Stomach (tissue), 9 donors: Measurements from ENCODE around the gene HS2ST1. TPM values are rescaled to one million over a fixed set of nuclear protein-coding genes. Genes with fewer than 3 reads are reported as not detected.

Source experiments
- DNase-seq, 2 donors: peaks; one replicate each; pipeline versions ENCODE4 v3.0.0 to v3.0.0-alpha.2; 2013 to 2019
- H3K27ac ChIP-seq, 5 donors: fragments of 200-600 bp in 4 of 5; sonication (generic) in 4 of 5; one replicate each; pipeline ENCODE4 v1.5.1; 2013 to 2019; ENCODE audit warnings: mild to moderate bottlenecking in 1 of 5, moderate library complexity in 1 of 5
- H3K27me3 ChIP-seq, 3 donors: fragments of 200-600 bp; sonication (generic); one replicate each; pipeline ENCODE4 v1.5.1; 2017 to 2019; ENCODE audit warnings: mixed run types in 1 of 3
- H3K36me3 ChIP-seq, 4 donors: fragments of 200-600 bp; sonication (generic); 1 replicate in 3 of 4; 2 replicates in 1 of 4; pipeline ENCODE4 v1.5.1; 2016 to 2019
- H3K4me1 ChIP-seq, 4 donors: fragments of 200-600 bp; sonication (generic); one replicate each; pipeline ENCODE4 v1.5.1; 2016 to 2019
- H3K4me3 ChIP-seq, 4 donors: fragments of 200-600 bp; sonication (generic) in 3 of 4; one replicate each; pipeline ENCODE4 v1.5.1; 2016 to 2019; ENCODE audit warnings: mild to moderate bottlenecking in 1 of 4
- H3K9me3 ChIP-seq, 4 donors: fragments of 200-600 bp; sonication (generic); one replicate each; pipeline ENCODE4 v1.5.1; 2016 to 2019
- EP300 ChIP-seq: sonication (generic); formaldehyde crosslinking; IDR thresholded peaks from one replicate; pipeline ENCODE4 v1.6.1; 2017; ENCODE audit warnings: antibody characterized with exemption
- POLR2A ChIP-seq, 4 donors: fragments of 450-650 bp; IDR thresholded peaks; one replicate each; pipeline ENCODE4 v1.6.1; 2016; ENCODE audit warnings: antibody characterized with exemption in 4 of 4, control low read depth in 2 of 4, mild to moderate bottlenecking in 1 of 4, moderate library complexity in 1 of 4
- POLR2AphosphoS5 ChIP-seq, 3 donors: sonication (generic); formaldehyde crosslinking; IDR thresholded peaks; one replicate each; pipeline ENCODE4 v1.6.1; 2016; ENCODE audit warnings: antibody characterized with exemption in 3 of 3
- WGBS, 5 donors: extraction: QIAGEN DNeasy Blood & Tissue Kit in 3 of 5; methylation state at CpG; one replicate each; pipeline versions ENCODE4 v1.1.5 to v1.1.7; 2013 to 2018; 5-methylcytosine and 5-hydroxymethylcytosine counted together
- intact Hi-C: fragments of 100-400 bp; cut with DNase I; formaldehyde crosslinking; loops from one replicate; pipeline ENCODE4 v1.15.1; 2023; ENCODE audit warnings: low total_unique reads
- polyA plus RNA-seq, 3 donors: library from polyadenylated mRNA; stranded (reverse); fragments of 200-250 nt; gene quantifications; one replicate each; pipeline ENCODE4 v1.2.3, GENCODE V29; 2013
- total RNA-seq, 5 donors: library from RNA; depleted of rRNA; stranded (reverse); fragments of >200 nt; gene quantifications; one replicate each; pipeline versions ENCODE4 v1.1.0 to v1.2.3, GENCODE V29; 2014 to 2016
- TF ChIP-seq, protein P1 (sequence below), 7 experiments: fragments of 450-650 bp in 4 of 7; fragments of 200-600 bp in 3 of 7; sonication (generic) in 3 of 7; IDR thresholded peaks; one replicate each; pipeline ENCODE4 v1.5.1; 2016 to 2019; ENCODE audit warnings: antibody characterized with exemption in 7 of 7, control low read depth in 2 of 7, mild to moderate bottlenecking in 1 of 7
- donor health status: healthy with polysubstance abuse.
- donor health status: Bipolar disorder and iron deficiency.
- donor health status: healthy.

HS2ST1 gene
- total and polyA plus RNA-seq, 8 donors = 1.8 to 29.0 (median 5.1) TPM

DNA sequence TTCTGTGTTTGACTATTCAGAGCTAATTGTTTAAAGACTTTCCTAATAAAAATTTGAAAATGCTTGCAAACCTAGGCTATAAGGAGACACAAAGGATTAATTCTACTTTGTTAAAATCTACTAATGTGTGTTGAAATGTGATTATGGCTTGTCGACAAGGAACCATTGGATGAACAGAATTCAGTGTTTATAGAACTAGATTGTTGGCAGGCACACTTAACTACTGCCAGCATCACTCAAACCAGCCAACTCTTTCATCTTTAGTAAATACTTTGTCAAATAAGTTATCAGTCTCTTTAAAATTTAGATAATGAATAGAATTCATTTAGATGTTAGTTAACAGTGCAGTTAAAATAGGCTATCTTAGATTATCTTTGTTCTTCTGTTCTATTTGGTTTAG lies 27.6 kb downstream of the HS2ST1 start:
- Histone ChIP-seq H3K27ac (no peak overlapping the region), H3K36me3 (no peaks in the 10 kb centered on the region), H3K9me3 (no peaks in the 10 kb centered on the region), H3K4me3 (no peak overlapping the region), H3K27me3 (no peaks in the 10 kb centered on the region), H3K4me1 (peaks cover 9 to 25% (median 15%) of the 10 kb centered on the region in 4 donors)
- no peak for TF ChIP-seq EP300
- no peak for TF ChIP-seq POLR2A (IDR thresholded peaks at IDR 0.05)
- no peak for TF ChIP-seq POLR2AphosphoS5 (IDR thresholded peaks at IDR 0.05)
- TF ChIP-seq, protein P1, sequence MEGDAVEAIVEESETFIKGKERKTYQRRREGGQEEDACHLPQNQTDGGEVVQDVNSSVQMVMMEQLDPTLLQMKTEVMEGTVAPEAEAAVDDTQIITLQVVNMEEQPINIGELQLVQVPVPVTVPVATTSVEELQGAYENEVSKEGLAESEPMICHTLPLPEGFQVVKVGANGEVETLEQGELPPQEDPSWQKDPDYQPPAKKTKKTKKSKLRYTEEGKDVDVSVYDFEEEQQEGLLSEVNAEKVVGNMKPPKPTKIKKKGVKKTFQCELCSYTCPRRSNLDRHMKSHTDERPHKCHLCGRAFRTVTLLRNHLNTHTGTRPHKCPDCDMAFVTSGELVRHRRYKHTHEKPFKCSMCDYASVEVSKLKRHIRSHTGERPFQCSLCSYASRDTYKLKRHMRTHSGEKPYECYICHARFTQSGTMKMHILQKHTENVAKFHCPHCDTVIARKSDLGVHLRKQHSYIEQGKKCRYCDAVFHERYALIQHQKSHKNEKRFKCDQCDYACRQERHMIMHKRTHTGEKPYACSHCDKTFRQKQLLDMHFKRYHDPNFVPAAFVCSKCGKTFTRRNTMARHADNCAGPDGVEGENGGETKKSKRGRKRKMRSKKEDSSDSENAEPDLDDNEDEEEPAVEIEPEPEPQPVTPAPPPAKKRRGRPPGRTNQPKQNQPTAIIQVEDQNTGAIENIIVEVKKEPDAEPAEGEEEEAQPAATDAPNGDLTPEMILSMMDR (IDR thresholded peaks at IDR 0.05) = no peak
- no peak for DNase-seq
- intact Hi-C loops = no loop called here
- WGBS, 5 donors = 13 to 33% (median 24%) methylated on average over 1 of the region's 1 CpG

- intact Hi-C loops = no loop called here
- H3K27ac ChIP-seq = no peak overlapping the region
- H3K27me3 ChIP-seq = no peaks in the 10 kb centered on the region
- no peaks in the 10 kb centered on the region for H3K36me3 ChIP-seq
- no peak for DNase-seq
- H3K4me3 ChIP-seq = no peak overlapping the region
- H3K9me3 ChIP-seq = no peaks in the 10 kb centered on the region
- TF ChIP-seq, protein P1 (IDR thresholded peaks at IDR 0.05) = no peak
- TF ChIP-seq EP300 (no peak), POLR2A (IDR thresholded peaks at IDR 0.05) (no peak), POLR2AphosphoS5 (IDR thresholded peaks at IDR 0.05) (no peak)
- peaks cover 9 to 32% (median 15%) of the 10 kb centered on the region in 4 donors for H3K4me1 ChIP-seq
Measured at GRCh38 chr1:86942743-86943142, 28.3 kb downstream of the HS2ST1 start.

GRCh38 chr1:86948212-86948611 lies 33.8 kb downstream of the HS2ST1 start:
- no peaks in the 10 kb centered on the region for H3K9me3 ChIP-seq
- TF ChIP-seq POLR2AphosphoS5 (IDR thresholded peaks at IDR 0.05) (no peak), EP300 (no peak), POLR2A (IDR thresholded peaks at IDR 0.05) (no peak)
- TF ChIP-seq, protein P1 (IDR thresholded peaks at IDR 0.05) = no peak
- intact Hi-C loops = no loop called here
- peaks cover 0 to 20% (median 0%) of the 10 kb centered on the region in 4 donors for H3K4me1 ChIP-seq
- 83 to 92% (median 86%) methylated on average over 5 of the region's 5 CpGs for WGBS, 5 donors
- no peak overlapping the region for H3K4me3 ChIP-seq
- no peak overlapping the region for H3K27ac ChIP-seq
- H3K27me3 ChIP-seq = no peaks in the 10 kb centered on the region
- DNase-seq = peak in 1 of 2 donors; percentile 66
- H3K36me3 ChIP-seq = no peaks in the 10 kb centered on the region

DNA sequence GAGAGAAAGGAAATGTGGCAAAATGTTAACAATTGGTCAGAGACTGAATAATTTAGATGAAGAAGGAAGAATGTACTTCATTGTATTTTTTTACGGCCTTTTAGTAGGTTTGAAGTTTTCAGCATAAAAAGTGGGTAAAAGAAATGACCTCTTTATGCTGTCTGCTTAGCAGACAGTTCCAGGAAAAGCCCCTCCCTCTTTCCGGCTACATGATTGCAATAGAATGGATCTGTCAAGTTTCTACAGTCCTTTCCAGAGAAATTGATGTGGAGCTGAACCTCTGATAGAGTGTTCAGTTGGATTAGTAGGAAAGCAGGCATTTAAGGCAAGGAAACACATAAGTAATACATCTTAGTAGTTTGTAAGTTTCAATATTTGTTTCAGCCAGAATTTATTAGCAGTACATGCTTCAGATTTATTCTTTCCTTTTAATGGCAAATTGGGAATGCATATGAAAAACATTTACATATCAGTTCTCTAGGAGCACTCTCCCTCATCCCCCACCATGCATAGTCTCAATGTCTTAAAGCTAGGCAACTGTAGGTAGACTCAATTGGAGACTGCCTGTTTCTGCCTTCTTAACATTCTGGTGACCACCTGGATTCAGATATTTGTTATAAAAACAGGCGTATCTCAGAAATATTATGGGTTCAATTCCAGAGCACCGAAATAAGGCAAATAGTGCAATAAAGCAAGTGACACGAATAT lies 36.4 kb downstream of the HS2ST1 start:
- H3K36me3 ChIP-seq = no peaks in the 10 kb centered on the region
- TF ChIP-seq POLR2AphosphoS5 (IDR thresholded peaks at IDR 0.05) (no peak), EP300 (no peak), POLR2A (IDR thresholded peaks at IDR 0.05) (no peak)
- TF ChIP-seq, protein P1 (IDR thresholded peaks at IDR 0.05) = no peak
- H3K9me3 ChIP-seq = no peaks in the 10 kb centered on the region
- intact Hi-C loops = no loop called here
- WGBS, 5 donors = 84 to 90% (median 85%) methylated on average over 5 of the region's 5 CpGs
- no peak overlapping the region for H3K27ac ChIP-seq
- H3K27me3 ChIP-seq = no peaks in the 10 kb centered on the region
- peaks cover 0 to 23% (median 0%) of the 10 kb centered on the region in 4 donors for H3K4me1 ChIP-seq
- peak in 1 of 2 donors; percentile 25 for DNase-seq
- no peak overlapping the region for H3K4me3 ChIP-seq
